NT2/D1 (cell line): ENCODE data around the gene SPATA13.

Experiments
- YY1 ChIP-seq: IDR thresholded peaks from 2 replicates; pipeline ENCODE4 v1.6.1; 2011; ENCODE audit not compliant: insufficient read length, insufficient read depth
- ZNF274 ChIP-seq: IDR thresholded peaks from 2 replicates; pipeline ENCODE4 v1.6.1; 2011; ENCODE audit warnings: mild to moderate bottlenecking, low read depth, low read length

GRCh38 chr13:24232474-24232873 lies 72.0 kb downstream of the SPATA13 start:
- TF ChIP-seq ZNF274: no peak
- no peak for TF ChIP-seq YY1
